Measurements from ENCODE around the gene HGS. TPM values are rescaled to one million over a fixed set of nuclear protein-coding genes. Genes with fewer than 3 reads are reported as not detected.
A peak's percentile ranks its signal among the peaks of the same experiment; 100 is the strongest.

The HGS gene
- total RNA-seq, 1 experiment from 2014 or later, result 240 TPM

DNA sequence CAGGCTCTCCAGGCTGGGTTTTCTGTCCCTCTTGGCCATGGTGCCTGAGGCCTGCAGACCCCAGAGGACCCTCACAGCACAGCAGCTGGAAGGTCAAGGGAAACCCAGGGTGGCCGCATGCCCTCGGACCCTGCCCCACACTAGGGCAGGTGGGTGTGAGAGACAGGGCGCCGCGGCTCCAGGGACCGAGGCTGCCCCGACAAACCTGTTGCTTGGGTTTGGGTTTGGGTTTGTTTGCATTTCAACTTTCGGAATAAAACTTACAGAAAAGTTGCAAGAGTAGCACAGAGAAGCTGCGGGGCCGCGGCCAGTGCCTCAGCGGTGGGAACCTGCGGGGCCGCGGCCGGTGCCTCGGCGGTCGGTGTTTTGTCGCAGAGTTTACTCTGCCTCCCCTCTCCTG, 7.8 kb downstream of the HGS start:
- intact Hi-C loops (cut with micrococcal nuclease; ENCODE audit: unreplicated experiment), result no loop called here
- H3K36me3 ChIP-seq (ENCODE audit: control insufficient read depth, insufficient read depth, low read length), result peaks cover 19% of the 10 kb centered on the region

DNA sequence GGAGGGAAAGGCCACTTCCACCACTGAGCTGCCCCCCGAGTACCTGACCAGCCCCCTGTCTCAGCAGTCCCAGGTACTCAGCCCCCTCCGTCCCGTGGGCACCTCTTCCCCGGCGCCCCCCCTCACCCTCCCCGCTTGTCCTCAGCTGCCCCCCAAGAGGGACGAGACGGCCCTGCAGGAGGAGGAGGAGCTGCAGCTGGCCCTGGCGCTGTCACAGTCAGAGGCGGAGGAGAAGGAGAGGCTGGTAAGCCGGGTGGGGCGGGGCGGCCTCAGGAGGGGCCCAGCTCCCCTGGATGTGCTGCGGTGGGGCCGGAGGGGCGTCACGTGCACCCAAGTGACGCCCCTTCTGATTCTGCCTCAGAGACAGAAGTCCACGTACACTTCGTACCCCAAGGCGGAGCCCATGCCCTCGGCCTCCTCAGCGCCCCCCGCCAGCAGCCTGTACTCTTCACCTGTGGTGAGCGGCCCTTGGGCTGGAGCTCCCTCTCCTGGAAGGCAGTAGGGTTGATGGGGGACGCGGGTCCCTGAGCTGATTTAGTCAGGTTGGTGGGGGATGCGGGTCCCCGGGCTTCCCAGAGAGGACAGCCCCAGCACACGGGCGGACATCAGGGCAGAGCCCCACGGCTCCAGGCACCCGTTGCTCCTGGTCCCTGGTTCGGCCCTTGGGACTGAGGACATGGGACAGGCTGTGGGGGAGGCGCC, 9.8 kb downstream of the HGS start:
- DNase-seq (ENCODE audit: low read depth, low spot score) (no peak), ATAC-seq (0 out of 2 replicates have a peak, but pooled peaks have one; percentile 38)
- POLR2A ChIA-PET, result no interaction called here
- TF ChIP-seq POLR2AphosphoS5 (IDR thresholded peaks at IDR 0.05; ENCODE audit: low read depth, low read length), result no peak
- TF ChIP-seq SIN3A (IDR thresholded peaks at IDR 0.05; ENCODE audit: borderline replicate concordance, insufficient read depth, low read depth, low read length), result no peak
- TF ChIP-seq, protein P1, sequence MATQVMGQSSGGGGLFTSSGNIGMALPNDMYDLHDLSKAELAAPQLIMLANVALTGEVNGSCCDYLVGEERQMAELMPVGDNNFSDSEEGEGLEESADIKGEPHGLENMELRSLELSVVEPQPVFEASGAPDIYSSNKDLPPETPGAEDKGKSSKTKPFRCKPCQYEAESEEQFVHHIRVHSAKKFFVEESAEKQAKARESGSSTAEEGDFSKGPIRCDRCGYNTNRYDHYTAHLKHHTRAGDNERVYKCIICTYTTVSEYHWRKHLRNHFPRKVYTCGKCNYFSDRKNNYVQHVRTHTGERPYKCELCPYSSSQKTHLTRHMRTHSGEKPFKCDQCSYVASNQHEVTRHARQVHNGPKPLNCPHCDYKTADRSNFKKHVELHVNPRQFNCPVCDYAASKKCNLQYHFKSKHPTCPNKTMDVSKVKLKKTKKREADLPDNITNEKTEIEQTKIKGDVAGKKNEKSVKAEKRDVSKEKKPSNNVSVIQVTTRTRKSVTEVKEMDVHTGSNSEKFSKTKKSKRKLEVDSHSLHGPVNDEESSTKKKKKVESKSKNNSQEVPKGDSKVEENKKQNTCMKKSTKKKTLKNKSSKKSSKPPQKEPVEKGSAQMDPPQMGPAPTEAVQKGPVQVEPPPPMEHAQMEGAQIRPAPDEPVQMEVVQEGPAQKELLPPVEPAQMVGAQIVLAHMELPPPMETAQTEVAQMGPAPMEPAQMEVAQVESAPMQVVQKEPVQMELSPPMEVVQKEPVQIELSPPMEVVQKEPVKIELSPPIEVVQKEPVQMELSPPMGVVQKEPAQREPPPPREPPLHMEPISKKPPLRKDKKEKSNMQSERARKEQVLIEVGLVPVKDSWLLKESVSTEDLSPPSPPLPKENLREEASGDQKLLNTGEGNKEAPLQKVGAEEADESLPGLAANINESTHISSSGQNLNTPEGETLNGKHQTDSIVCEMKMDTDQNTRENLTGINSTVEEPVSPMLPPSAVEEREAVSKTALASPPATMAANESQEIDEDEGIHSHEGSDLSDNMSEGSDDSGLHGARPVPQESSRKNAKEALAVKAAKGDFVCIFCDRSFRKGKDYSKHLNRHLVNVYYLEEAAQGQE (IDR thresholded peaks at IDR 0.05; ENCODE audit: insufficient read depth in 1 of 2, low read depth in 2 of 2, low read length in 1 of 2), result no peak
- TF ChIP-seq, protein P2, sequence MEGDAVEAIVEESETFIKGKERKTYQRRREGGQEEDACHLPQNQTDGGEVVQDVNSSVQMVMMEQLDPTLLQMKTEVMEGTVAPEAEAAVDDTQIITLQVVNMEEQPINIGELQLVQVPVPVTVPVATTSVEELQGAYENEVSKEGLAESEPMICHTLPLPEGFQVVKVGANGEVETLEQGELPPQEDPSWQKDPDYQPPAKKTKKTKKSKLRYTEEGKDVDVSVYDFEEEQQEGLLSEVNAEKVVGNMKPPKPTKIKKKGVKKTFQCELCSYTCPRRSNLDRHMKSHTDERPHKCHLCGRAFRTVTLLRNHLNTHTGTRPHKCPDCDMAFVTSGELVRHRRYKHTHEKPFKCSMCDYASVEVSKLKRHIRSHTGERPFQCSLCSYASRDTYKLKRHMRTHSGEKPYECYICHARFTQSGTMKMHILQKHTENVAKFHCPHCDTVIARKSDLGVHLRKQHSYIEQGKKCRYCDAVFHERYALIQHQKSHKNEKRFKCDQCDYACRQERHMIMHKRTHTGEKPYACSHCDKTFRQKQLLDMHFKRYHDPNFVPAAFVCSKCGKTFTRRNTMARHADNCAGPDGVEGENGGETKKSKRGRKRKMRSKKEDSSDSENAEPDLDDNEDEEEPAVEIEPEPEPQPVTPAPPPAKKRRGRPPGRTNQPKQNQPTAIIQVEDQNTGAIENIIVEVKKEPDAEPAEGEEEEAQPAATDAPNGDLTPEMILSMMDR (IDR thresholded peaks at IDR 0.05), result no peak; the same call in 1 of the 2 replicates
- no peak for TF ChIP-seq TCF7L2 (IDR thresholded peaks at IDR 0.05; ENCODE audit: low read depth, low read length)
- peaks cover 16% of the 10 kb centered on the region for H3K36me3 ChIP-seq (ENCODE audit: control insufficient read depth, insufficient read depth, low read length)
- H3K4me3 ChIP-seq (ENCODE audit: low read depth in 2 of 2, low read length in 2 of 2), result no peak overlapping the region
- no TSS peak for BruUV-seq (replicated peaks)
- intact Hi-C loops (cut with micrococcal nuclease; ENCODE audit: unreplicated experiment) (no loop called here), in situ Hi-C loops (cut with HindIII; ENCODE audit: low pct_unique_long_range_greater_than_20kb, low sequenced_read_pairs) (no loop called here)
- H3K4me1 ChIP-seq (ENCODE audit: control insufficient read depth, insufficient read depth, low read length), result no peaks in the 10 kb centered on the region
- no peaks in the 10 kb centered on the region for H3K27me3 ChIP-seq (ENCODE audit: control insufficient read depth, insufficient read depth, low read length)
- no peak overlapping the region for H3K27ac ChIP-seq (ENCODE audit: low read length)
- CTCF ChIA-PET, result interaction anchor here (0.6 to 0.9 kb wide), 2 partner anchors 14 to 18 kb away, joined by 5 read pairs; no protein-coding TSS in a partner anchor
- no peaks in the 10 kb centered on the region for H3K9me3 ChIP-seq (ENCODE audit: control insufficient read depth, insufficient read depth, low read depth, low read length)

More for the DNA sequence above, 7.8 kb downstream of the HGS start:
- DNase-seq (ENCODE audit: low read depth, low spot score), result no peak
- no TSS peak for BruUV-seq (replicated peaks)
- Histone ChIP-seq H3K4me1 (ENCODE audit: control insufficient read depth, insufficient read depth, low read length) (no peaks in the 10 kb centered on the region), H3K27ac (ENCODE audit: low read length) (no peak overlapping the region), H3K4me3 (ENCODE audit: low read depth in 2 of 2, low read length in 2 of 2) (no peak overlapping the region), H3K9me3 (ENCODE audit: control insufficient read depth, insufficient read depth, low read depth, low read length) (no peaks in the 10 kb centered on the region), H3K27me3 (ENCODE audit: control insufficient read depth, insufficient read depth, low read length) (no peaks in the 10 kb centered on the region)
- CTCF ChIA-PET, result no interaction called here
- POLR2A ChIA-PET, result no interaction called here
- in situ Hi-C loops (cut with HindIII; ENCODE audit: low pct_unique_long_range_greater_than_20kb, low sequenced_read_pairs), result no loop called here
- ATAC-seq, result no peak
- TF ChIP-seq TCF7L2 (IDR thresholded peaks at IDR 0.05; ENCODE audit: low read depth, low read length), result no peak
- TF ChIP-seq, protein P1 (IDR thresholded peaks at IDR 0.05; ENCODE audit: insufficient read depth in 1 of 2, low read depth in 2 of 2, low read length in 1 of 2), result no peak
- no peak for TF ChIP-seq SIN3A (IDR thresholded peaks at IDR 0.05; ENCODE audit: borderline replicate concordance, insufficient read depth, low read depth, low read length)
- no peak for TF ChIP-seq POLR2AphosphoS5 (IDR thresholded peaks at IDR 0.05; ENCODE audit: low read depth, low read length)
- TF ChIP-seq, protein P2 (IDR thresholded peaks at IDR 0.05), result no peak

Measured in Panc1 (cell line).